ENCODE measurements around the gene FAM204A.

FAM204A gene

DNA sequence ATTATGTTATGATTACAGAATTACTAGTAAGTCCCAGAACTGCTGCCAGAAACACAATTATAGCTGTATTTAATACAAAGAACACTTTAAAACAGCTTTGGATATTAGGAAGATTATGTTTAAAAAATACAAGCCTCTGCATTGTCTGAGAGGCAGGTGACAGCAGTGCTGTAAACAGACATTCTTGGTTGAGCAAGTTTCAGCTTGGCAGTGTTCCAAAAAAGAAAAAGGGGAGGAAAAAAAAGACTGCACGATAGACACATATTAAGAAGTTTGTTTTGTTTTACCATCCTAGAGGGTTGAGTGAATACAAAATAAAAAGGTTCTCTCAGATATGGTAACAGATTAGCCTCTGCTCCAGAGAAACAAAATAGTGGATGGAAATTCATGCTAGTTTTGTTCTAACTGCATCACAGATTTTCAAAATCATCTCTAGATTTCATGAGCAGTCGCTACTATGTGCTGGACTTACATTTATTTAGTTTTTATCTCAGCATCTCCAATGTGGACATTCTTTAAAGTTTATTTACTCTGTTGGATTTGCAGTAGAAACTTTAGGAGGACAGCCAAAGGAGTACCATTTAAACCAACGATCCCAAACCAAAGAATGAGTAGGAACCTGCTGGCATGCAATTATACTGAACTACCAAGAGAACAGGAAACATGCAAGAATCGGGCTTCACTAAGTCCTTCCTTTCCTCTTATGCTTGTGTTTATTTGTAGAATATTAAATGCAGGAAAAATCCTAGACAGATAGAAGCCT is 9.0 kb downstream of the FAM204A start:
- in situ Hi-C loops (cut with HindIII; ENCODE audit: low sequenced_read_pairs), result no loop called here

DNA sequence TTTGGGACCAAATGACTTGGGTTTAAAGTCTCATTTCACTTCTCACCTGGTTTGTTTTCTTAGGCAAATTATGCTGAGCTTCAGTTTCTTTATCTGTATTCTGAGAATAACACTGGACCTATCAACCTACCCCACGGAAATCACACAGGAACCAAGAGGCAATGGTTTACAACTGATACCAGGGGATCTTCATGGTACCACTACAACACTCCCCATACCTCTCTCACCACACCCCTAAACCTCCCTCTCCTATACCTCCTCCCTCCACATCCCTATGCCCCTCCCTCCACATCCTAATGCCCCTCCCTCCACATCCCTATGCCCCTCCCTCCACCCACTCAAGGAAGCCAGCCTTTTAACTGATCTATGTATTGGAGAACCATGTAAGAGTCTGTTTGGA is 9.9 kb downstream of the FAM204A start:
- in situ Hi-C loops (cut with HindIII; ENCODE audit: low sequenced_read_pairs), result no loop called here

GRCh38 chr10:118330295-118331076 is 11.6 kb downstream of the FAM204A start:
- in situ Hi-C loops (cut with HindIII; ENCODE audit: low sequenced_read_pairs), result no loop called here

DNA sequence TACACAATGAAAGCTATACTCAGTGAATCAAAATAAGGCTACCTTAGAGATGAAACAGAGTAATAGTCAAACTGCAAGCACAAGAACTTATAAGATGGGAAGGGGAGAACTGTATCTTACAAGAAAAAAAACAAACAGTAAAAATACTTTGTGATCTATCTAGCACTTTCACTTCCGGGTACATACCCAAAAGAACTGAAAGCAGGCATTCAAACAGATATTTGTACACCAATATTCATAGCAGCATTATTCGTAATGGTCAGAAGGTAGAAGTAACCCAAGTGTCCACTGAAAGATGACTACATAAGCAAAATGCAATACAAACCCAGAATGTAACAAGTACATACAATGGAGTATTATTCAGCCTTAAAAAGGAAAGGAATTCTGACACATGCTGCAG is 18.0 kb downstream of the FAM204A start:
- in situ Hi-C loops (cut with HindIII; ENCODE audit: low sequenced_read_pairs), result no loop called here

GRCh38 chr10:118321724-118322575 is 20.2 kb downstream of the FAM204A start:
- in situ Hi-C loops (cut with HindIII; ENCODE audit: low sequenced_read_pairs), result no loop called here

- in situ Hi-C loops (cut with HindIII; ENCODE audit: low sequenced_read_pairs), result no loop called here
These were observed 26.5 kb downstream of the FAM204A start for GRCh38 chr10:118315629-118316028.

DNA sequence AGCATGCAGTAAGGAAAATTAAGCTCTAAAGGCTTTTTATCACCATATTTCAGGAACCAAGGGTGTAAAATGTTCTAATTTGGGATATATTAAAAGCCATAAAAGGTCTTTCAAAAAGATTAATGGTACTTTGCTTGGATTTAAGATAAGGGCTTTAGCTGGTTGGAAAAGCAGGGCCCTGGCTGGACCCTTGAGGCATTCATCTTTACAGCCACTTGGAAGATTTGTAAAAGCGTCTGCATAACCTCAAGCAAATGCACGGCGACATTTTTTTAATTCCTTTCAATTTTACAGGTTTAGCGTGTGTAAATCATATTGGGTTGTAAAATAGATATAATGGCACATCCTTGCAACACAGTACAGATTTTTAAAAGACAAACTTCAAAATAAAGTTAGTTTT is 27.2 kb downstream of the FAM204A start:
- in situ Hi-C loops (cut with HindIII; ENCODE audit: low sequenced_read_pairs), result no loop called here

GRCh38 chr10:118311505-118311904 is 30.6 kb downstream of the FAM204A start:
- in situ Hi-C loops (cut with HindIII; ENCODE audit: low sequenced_read_pairs), result no loop called here

DNA sequence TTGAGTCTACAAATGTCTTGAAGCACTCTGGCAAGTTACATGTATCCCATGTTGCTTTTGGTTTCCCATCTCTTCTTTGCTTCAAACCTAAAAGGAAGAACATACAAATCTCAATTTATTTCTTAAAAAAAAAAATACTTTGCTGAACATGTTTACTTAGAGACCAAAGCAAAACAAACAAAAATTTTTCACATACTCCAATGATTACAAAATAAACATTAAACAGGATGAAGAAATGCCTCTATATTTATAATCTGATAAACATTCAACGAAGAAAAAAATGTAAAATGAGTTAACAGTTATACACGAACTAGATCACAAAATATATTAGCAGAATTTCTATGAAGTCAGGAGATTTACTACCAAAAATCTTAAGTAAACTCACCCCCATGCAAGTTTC is 31.3 kb downstream of the FAM204A start:
- in situ Hi-C loops (cut with HindIII; ENCODE audit: low sequenced_read_pairs), result no loop called here

GRCh38 chr10:118309911-118310310 is 32.2 kb downstream of the FAM204A start:
- in situ Hi-C loops (cut with HindIII; ENCODE audit: low sequenced_read_pairs), result no loop called here

- in situ Hi-C loops (cut with HindIII; ENCODE audit: low sequenced_read_pairs), result no loop called here
These were observed 33.5 kb downstream of the FAM204A start for GRCh38 chr10:118308664-118309063.

DNA sequence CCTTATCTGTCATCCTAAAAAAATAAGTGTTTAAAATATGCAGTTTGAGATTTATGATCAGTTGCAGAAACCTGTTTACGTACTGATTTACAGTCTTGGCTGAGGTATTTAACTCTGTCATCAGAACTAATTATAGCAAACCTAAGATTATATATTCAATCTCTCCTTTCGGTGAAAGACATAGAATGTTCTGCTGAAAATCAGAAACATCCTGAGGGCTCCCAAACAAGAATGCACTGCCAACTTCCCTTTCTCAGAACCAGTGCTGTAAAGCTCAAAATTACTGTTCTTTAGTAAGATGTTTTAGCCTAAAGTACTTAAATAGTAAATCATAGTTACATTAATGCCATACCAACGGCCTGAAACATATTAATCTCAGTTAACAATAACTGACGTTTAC is 34.3 kb downstream of the FAM204A start:
- in situ Hi-C loops (cut with HindIII; ENCODE audit: low sequenced_read_pairs), result no loop called here

GRCh38 chr10:118307220-118307619 is 34.9 kb downstream of the FAM204A start:
- in situ Hi-C loops (cut with HindIII; ENCODE audit: low sequenced_read_pairs), result no loop called here

DNA sequence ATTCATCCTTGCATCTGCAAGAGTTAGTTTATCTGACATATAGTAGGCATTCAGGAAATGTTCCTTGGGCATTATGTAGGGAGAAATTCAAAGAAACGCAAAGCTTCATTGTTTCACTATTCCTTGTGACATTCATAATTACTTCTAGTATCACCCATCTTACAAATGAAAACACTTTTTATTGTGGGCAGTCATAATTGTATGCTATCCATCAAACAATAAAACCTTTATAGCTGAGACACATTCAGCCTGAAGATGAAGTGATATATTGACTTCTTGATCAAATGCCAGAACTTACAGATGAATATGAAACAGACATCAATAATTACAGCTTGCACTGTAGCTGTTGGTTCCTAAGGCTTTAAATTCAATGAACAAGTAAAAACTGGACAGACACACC is 36.4 kb downstream of the FAM204A start:
- in situ Hi-C loops (cut with HindIII; ENCODE audit: low sequenced_read_pairs), result no loop called here

DNA sequence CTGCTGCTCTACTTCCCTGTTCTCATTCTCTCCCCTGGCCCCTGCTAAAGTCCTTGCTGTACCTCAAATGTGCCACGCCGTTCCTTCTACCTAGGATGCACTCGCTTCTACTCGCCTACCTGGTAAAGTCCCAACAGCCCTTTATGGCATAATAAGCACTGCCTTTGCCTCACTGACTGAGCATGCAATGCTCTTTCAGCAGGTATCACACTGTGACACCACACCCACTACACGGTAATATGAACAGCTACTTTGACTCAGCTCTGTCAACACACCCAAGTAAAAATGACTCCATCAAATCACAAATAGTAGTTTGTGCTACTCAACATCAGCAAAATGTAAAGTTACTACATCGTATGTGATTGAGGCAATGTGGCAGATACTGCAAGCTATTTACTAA is 37.6 kb downstream of the FAM204A start:
- in situ Hi-C loops (cut with HindIII; ENCODE audit: low sequenced_read_pairs), result no loop called here

GRCh38 chr10:118301211-118301610 is 40.9 kb downstream of the FAM204A start:
- in situ Hi-C loops (cut with HindIII; ENCODE audit: low sequenced_read_pairs), result no loop called here

DNA sequence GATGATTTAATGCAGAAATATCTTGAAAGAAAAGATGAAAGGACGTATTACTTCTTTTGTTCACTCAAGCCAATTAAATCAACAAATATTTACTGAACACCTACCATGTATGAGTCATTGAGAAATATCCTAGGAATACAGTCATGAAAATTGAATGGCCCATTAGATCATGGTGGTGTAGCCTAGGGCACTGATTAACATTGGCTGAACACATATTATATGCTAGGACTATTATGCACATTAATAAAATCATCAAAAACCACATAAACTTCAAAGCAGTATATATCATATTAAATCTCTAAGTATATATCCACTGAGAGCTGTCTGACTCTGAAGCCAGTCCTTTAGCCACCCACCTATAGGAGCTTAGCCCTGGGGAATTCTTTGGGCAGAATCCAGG is 41.8 kb downstream of the FAM204A start:
- in situ Hi-C loops (cut with HindIII; ENCODE audit: low sequenced_read_pairs), result no loop called here

- in situ Hi-C loops (cut with HindIII; ENCODE audit: low sequenced_read_pairs), result no loop called here
These were observed 43.3 kb downstream of the FAM204A start for GRCh38 chr10:118298787-118299186.

DNA sequence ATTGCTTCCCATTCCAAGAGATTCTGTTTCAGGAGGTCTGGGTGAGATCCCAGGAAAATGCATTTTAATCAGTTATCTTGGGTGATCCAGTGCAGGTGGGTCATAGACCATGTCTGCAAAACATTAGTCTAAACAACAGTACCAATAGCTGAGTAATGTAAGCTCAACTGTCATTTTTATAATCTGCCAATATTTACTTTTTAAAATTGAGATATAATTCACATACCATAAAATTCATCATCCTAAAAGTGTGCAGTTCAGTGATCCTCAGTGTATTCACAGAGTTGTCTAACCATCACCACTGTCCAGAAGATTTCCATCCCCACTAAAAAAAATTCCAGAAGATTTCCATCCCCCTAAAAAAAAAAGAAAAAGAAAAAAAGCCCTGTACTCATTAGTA is 51.0 kb downstream of the FAM204A start:
- in situ Hi-C loops (cut with HindIII; ENCODE audit: low sequenced_read_pairs), result no loop called here

- in situ Hi-C loops (cut with HindIII; ENCODE audit: low sequenced_read_pairs), result no loop called here
These were observed 51.6 kb downstream of the FAM204A start for GRCh38 chr10:118290471-118290995.
